GM23338 (cell line): ENCODE results near the gene EPB41L4A. TPM values are rescaled to one million over a fixed set of nuclear protein-coding genes. Genes with fewer than 3 reads are reported as not detected.

Source experiments
- ATAC-seq: fragments of 200-7000 bp; cut with Tn5 transposase; 3 replicates; pipeline ENCODE4 v1.9.1; 2020
- DNase-seq: peaks from one replicate; pipeline ENCODE4 v3.0.0-alpha.2; 2015; ENCODE audit warnings: low spot score
- H2AFZ ChIP-seq: fragments of 200-600 bp; sonication (generic); 2 replicates; pipeline ENCODE4 v1.8.0; 2016; ENCODE audit warnings: antibody characterized with exemption, mild to moderate bottlenecking, moderate library complexity
- H3F3A ChIP-seq: fragments of 200-600 bp; sonication (generic); replicated peaks from 2 replicates; pipeline ENCODE4 v1.8.0; 2017; ENCODE audit warnings: antibody characterized with exemption, mixed run types, low read depth
- H3K27ac ChIP-seq: fragments of 200-600 bp; sonication (generic); 2 replicates; pipeline ENCODE4 v1.6.1; 2016; ENCODE audit warnings: low read depth
- H3K27me3 ChIP-seq: fragments of 200-600 bp; sonication (generic); 2 replicates; pipeline ENCODE4 v1.8.0; 2016; ENCODE audit warnings: mild to moderate bottlenecking, mixed run types, moderate library complexity; ENCODE audit not compliant: insufficient read depth
- H3K36me3 ChIP-seq: fragments of 200-600 bp; sonication (generic); 2 replicates; pipeline ENCODE4 v1.8.0; 2016; ENCODE audit warnings: mild to moderate bottlenecking; ENCODE audit not compliant: insufficient read depth
- H3K4me1 ChIP-seq: fragments of 200-600 bp; sonication (generic); 2 replicates; pipeline ENCODE4 v1.8.0; 2016; ENCODE audit warnings: mild to moderate bottlenecking, moderate library complexity; ENCODE audit not compliant: insufficient read depth
- H3K4me2 ChIP-seq: fragments of 200-600 bp; sonication (generic); 2 replicates; pipeline ENCODE4 v1.7.1; 2017; ENCODE audit warnings: mixed run types
- H3K4me3 ChIP-seq: fragments of 200-600 bp; sonication (generic); 2 replicates; pipeline ENCODE4 v1.6.1; 2016; ENCODE audit warnings: mixed run types
- H3K79me2 ChIP-seq: fragments of 200-600 bp; sonication (generic); replicated peaks from 2 replicates; pipeline ENCODE4 v1.8.0; 2017; ENCODE audit warnings: mild to moderate bottlenecking; ENCODE audit not compliant: insufficient read depth
- H3K9me2 ChIP-seq: fragments of 200-600 bp; sonication (generic); 2 replicates; pipeline ENCODE4 v1.8.0; 2017; ENCODE audit not compliant: insufficient read depth
- H4K20me1 ChIP-seq: fragments of 200-600 bp; sonication (generic); replicated peaks from 2 replicates; pipeline ENCODE4 v1.8.0; 2017; ENCODE audit warnings: mild to moderate bottlenecking; ENCODE audit not compliant: insufficient read depth
- H3K27ac Mint-ChIP-seq: 2 replicates; pipeline ENCODE4 v1.8.0; 2020; ENCODE audit warnings: inconsistent platforms, mild to moderate bottlenecking, moderate library complexity, mixed read lengths
- H3K27me3 Mint-ChIP-seq: 3 replicates; pipeline ENCODE4 v1.8.0; 2022; ENCODE audit warnings: low read depth, mild to moderate bottlenecking, moderate library complexity, mixed read lengths, inconsistent platforms; ENCODE audit not compliant: insufficient read depth, poor library complexity
- H3K36me3 Mint-ChIP-seq: 3 replicates; pipeline ENCODE4 v1.8.0; 2021; ENCODE audit warnings: low read depth, mild to moderate bottlenecking, inconsistent platforms, moderate library complexity, mixed read lengths
- H3K4me1 Mint-ChIP-seq: 3 replicates; pipeline ENCODE4 v1.8.0; 2020; ENCODE audit warnings: mild to moderate bottlenecking, inconsistent platforms, mixed read lengths
- H3K4me3 Mint-ChIP-seq: 3 replicates; pipeline ENCODE4 v1.8.0; 2021; ENCODE audit warnings: moderate library complexity, mild to moderate bottlenecking, inconsistent platforms, mixed read lengths
- H3K9me3 Mint-ChIP-seq: 3 replicates; pipeline ENCODE4 v1.8.0; 2020; ENCODE audit warnings: moderate library complexity, mild to moderate bottlenecking, inconsistent platforms, mixed read lengths
- CTCF ChIP-seq, 2 experiments: fragments of 200-600 bp in 1 of 2; sonication (generic) in 1 of 2; conservative IDR thresholded peaks; 2 replicates each; pipeline versions ENCODE4 v1.5.1 to v1.6.1; 2016 to 2017; ENCODE audit warnings: antibody characterized with exemption in 2 of 2, low read depth in 2 of 2, mild to moderate bottlenecking in 2 of 2, moderate library complexity in 1 of 2
- ETS1 ChIP-seq: IDR thresholded peaks from 2 replicates; pipeline ENCODE4 v1.6.1; 2016; ENCODE audit warnings: antibody characterized with exemption
- EZH2 ChIP-seq: fragments of 200-600 bp; sonication (generic); IDR thresholded peaks from one replicate; pipeline ENCODE4 v1.8.0; 2017; ENCODE audit warnings: antibody characterized with exemption, mild to moderate bottlenecking, low read depth; ENCODE audit not compliant: unreplicated experiment
- EZH2phosphoT487 ChIP-seq: fragments of 200-600 bp; sonication (generic); IDR thresholded peaks from one replicate; pipeline ENCODE4 v1.8.1; 2018; ENCODE audit warnings: antibody characterized with exemption; ENCODE audit not compliant: unreplicated experiment
- NANOG ChIP-seq: IDR thresholded peaks from 2 replicates; pipeline ENCODE4 v1.6.1; 2016; ENCODE audit warnings: antibody characterized with exemption, borderline replicate concordance
- REST ChIP-seq: IDR thresholded peaks from one replicate; pipeline ENCODE4 v1.6.1; 2018; ENCODE audit warnings: antibody characterized with exemption; ENCODE audit not compliant: unreplicated experiment
- ZNF331 ChIP-seq: fragments of 250-450 bp; sonication (Bioruptor Pico); IDR thresholded peaks from 2 replicates; pipeline ENCODE4 v1.5.0; 2020; ENCODE audit warnings: low read depth, mild to moderate bottlenecking, moderate library complexity
- ZNF462 ChIP-seq: fragments of 250-450 bp; sonication (Bioruptor Pico); IDR thresholded peaks from 2 replicates; pipeline ENCODE4 v1.5.0; 2020; ENCODE audit warnings: mild to moderate bottlenecking, moderate library complexity
- polyA plus RNA-seq: library from polyadenylated mRNA; unstranded; fragments of >200 nt; fragmentation: Nextera tagmentation; extraction: Ambion mirVana; gene quantifications from 2 replicates; pipeline ENCODE4 v1.2.1, GENCODE V29; 2016
- total RNA-seq: library from RNA; depleted of rRNA; stranded (reverse); fragments of >200 nt; shearing (Covaris generic); gene quantifications from 2 replicates; pipeline ENCODE4 v1.2.3, GENCODE V29; 2014

The EPB41L4A gene
- total and polyA plus RNA-seq, 2 experiments from 2014 or later: 5.7 to 6.0 TPM

GRCh38 chr5:112250551-112250950 is 168.5 kb downstream of the EPB41L4A start:
- no peak overlapping the region for H3K4me3 ChIP-seq
- no peak overlapping the region for H3K4me2 ChIP-seq
- DNase-seq: no peak
- H3K79me2 ChIP-seq: no peaks in the 10 kb centered on the region
- no peak overlapping the region for H3K27ac ChIP-seq
- Mint-ChIP-seq H3K4me1 (peaks cover 13% of the 10 kb centered on the region), H3K27ac (no peak overlapping the region), H3K36me3 (no peaks in the 10 kb centered on the region), H3K27me3 (no peaks in the 10 kb centered on the region), H3K4me3 (no peak overlapping the region), H3K9me3 (no peaks in the 10 kb centered on the region)
- no peaks in the 10 kb centered on the region for H3F3A ChIP-seq
- no peaks in the 10 kb centered on the region for H4K20me1 ChIP-seq
- H3K27me3 ChIP-seq: no peaks in the 10 kb centered on the region
- peaks cover 5% of the 10 kb centered on the region; the same call in 1 of the 2 replicates for H3K4me1 ChIP-seq
- no peak for TF ChIP-seq ZNF331
- no peak for TF ChIP-seq NANOG
- TF ChIP-seq CTCF (conservative IDR thresholded peaks at IDR 0.05; ENCODE audit: low read depth in 2 of 2): no peak
- TF ChIP-seq EZH2phosphoT487: no peak
- no peak for TF ChIP-seq ZNF462 (CRISPR knock-in tag)
- no peak for TF ChIP-seq EZH2
- no peak for TF ChIP-seq REST
- no peak for TF ChIP-seq ETS1
- 0 out of 2 replicates have a peak, but pooled peaks cover 4% of the 10 kb centered on the region for H3K9me2 ChIP-seq
- ATAC-seq: no peak
- no peaks in the 10 kb centered on the region for H3K36me3 ChIP-seq
- H2AFZ ChIP-seq: no peak overlapping the region
